SH-SY5Y (cell line): ENCODE data around the gene OAT.

Experiments
- GATA2 ChIP-seq: IDR thresholded peaks from 2 replicates; pipeline ENCODE4 v1.6.1; 2011; ENCODE audit warnings: mild to moderate bottlenecking, low read depth, low read length
- GATA3 ChIP-seq: IDR thresholded peaks from 2 replicates; pipeline ENCODE4 v1.6.1; 2011; ENCODE audit warnings: low read depth, mild to moderate bottlenecking, low read length, moderate library complexity

DNA sequence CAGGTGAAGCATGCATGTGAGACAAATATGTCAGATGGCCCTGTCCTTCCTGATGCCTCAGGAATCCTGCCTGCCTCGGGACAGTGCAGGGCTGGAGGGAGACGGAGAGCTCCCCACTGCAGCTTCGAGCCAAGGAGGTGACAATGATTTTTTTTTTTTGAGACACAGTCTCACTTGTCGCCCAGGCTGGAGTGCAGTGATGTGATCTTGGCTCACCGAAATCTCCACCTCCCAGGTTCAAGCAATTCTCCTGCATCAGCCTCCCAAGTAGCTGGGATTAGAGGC, 68.8 kb downstream of the OAT start:
- TF ChIP-seq GATA3 (no peak), GATA2 (no peak)
